Measurements from ENCODE around the gene RUNX1.

RUNX1 gene

GRCh38 chr21:34889676-34890469, 159.2 kb downstream of the RUNX1 start:
- Histone ChIP-seq H3K4me3 (ENCODE audit: low read depth, low read length) (peak overlapping the region; percentile 55), H3K4me1 (no peaks in the 10 kb centered on the region), H3K4me2 (ENCODE audit: low read length) (peak overlapping the region; percentile 76), H3K27me3 (ENCODE audit: control insufficient read depth, insufficient read depth, low read length) (peaks cover 20% of the 10 kb centered on the region), H3K27ac (peak overlapping the region; percentile 49), H3K79me2 (no peaks in the 10 kb centered on the region), H2AFZ (peak overlapping the region; percentile 83), H3K9me3 (ENCODE audit: control insufficient read depth, low read length) (no peaks in the 10 kb centered on the region), H3K36me3 (ENCODE audit: control insufficient read depth, insufficient read depth, low read length) (no peaks in the 10 kb centered on the region), H3K9ac (no peak overlapping the region)
- TF ChIP-seq CTCF (IDR thresholded peaks at IDR 0.05) = peak; percentile 28

GRCh38 chr21:34889320-34889675, 159.8 kb downstream of the RUNX1 start:
- Histone ChIP-seq H3K9me3 (ENCODE audit: control insufficient read depth, low read length) (no peaks in the 10 kb centered on the region), H3K79me2 (no peaks in the 10 kb centered on the region), H3K4me1 (no peaks in the 10 kb centered on the region), H3K27me3 (ENCODE audit: control insufficient read depth, insufficient read depth, low read length) (peaks cover 20% of the 10 kb centered on the region), H3K27ac (no peak overlapping the region), H3K4me2 (ENCODE audit: low read length) (peak overlapping the region; percentile 76), H2AFZ (peak overlapping the region; percentile 83), H3K9ac (no peak overlapping the region), H3K36me3 (ENCODE audit: control insufficient read depth, insufficient read depth, low read length) (no peaks in the 10 kb centered on the region), H3K4me3 (ENCODE audit: low read depth, low read length) (peak overlapping the region; percentile 55)
- TF ChIP-seq CTCF (IDR thresholded peaks at IDR 0.05) = no peak

- Histone ChIP-seq H3K9me3 (ENCODE audit: control insufficient read depth, low read length) (no peaks in the 10 kb centered on the region), H2AFZ (peak overlapping the region; percentile 83), H3K27me3 (ENCODE audit: control insufficient read depth, insufficient read depth, low read length) (peaks cover 20% of the 10 kb centered on the region), H3K27ac (peak overlapping the region; percentile 66), H3K4me2 (ENCODE audit: low read length) (peak overlapping the region; percentile 76), H3K4me1 (no peaks in the 10 kb centered on the region), H3K79me2 (no peaks in the 10 kb centered on the region), H3K36me3 (ENCODE audit: control insufficient read depth, insufficient read depth, low read length) (no peaks in the 10 kb centered on the region), H3K9ac (no peak overlapping the region), H3K4me3 (ENCODE audit: low read depth, low read length) (peak overlapping the region; percentile 60)
- TF ChIP-seq CTCF (IDR thresholded peaks at IDR 0.05) = no peak
Measured at GRCh38 chr21:34888569-34889319, 160.4 kb downstream of the RUNX1 start.

- no peak overlapping the region for H3K9ac ChIP-seq
- H3K36me3 ChIP-seq (ENCODE audit: control insufficient read depth, insufficient read depth, low read length) = no peaks in the 10 kb centered on the region
- H2AFZ ChIP-seq = no peak overlapping the region
- no peaks in the 10 kb centered on the region for H3K79me2 ChIP-seq
- H3K27ac ChIP-seq = peak overlapping the region; percentile 66
- no peaks in the 10 kb centered on the region for H3K4me1 ChIP-seq
- peaks cover 20% of the 10 kb centered on the region for H3K27me3 ChIP-seq (ENCODE audit: control insufficient read depth, insufficient read depth, low read length)
- peak overlapping the region; percentile 76 for H3K4me2 ChIP-seq (ENCODE audit: low read length)
- H3K4me3 ChIP-seq (ENCODE audit: low read depth, low read length) = peak overlapping the region; percentile 60
- no peaks in the 10 kb centered on the region for H3K9me3 ChIP-seq (ENCODE audit: control insufficient read depth, low read length)
- no peak for TF ChIP-seq CTCF (IDR thresholded peaks at IDR 0.05)
Measured at GRCh38 chr21:34887725-34888568, 161.2 kb downstream of the RUNX1 start.
